SK-N-SH treated with all-trans-retinoic acid at 6 μM for 48 hours (cell line): Measurements from ENCODE around the gene ATXN10.

Experiments
- BACH2 ChIP-seq: fragments of 250-450 bp; sonication (Bioruptor Pico); IDR thresholded peaks from 2 replicates; pipeline ENCODE4 v1.9.0; 2021; ENCODE audit warnings: mild to moderate bottlenecking, borderline replicate concordance
- RARB ChIP-seq: fragments of 250-450 bp; sonication (Bioruptor Pico); IDR thresholded peaks from 2 replicates; pipeline ENCODE4 v1.8.0; 2021; ENCODE audit warnings: mild to moderate bottlenecking, moderate library complexity

- TF ChIP-seq RARB (CRISPR knock-in tag) (no peak), BACH2 (no peak)
Observed at GRCh38 chr22:45738206-45738605, 66.6 kb downstream of the ATXN10 start.
